ENCODE data around the gene PKNOX2.

The PKNOX2 gene

GRCh38 chr11:125239585-125240560 lies 75.3 kb downstream of the PKNOX2 start:
- DNase-seq: no peak

GRCh38 chr11:125241104-125241503 lies 76.6 kb downstream of the PKNOX2 start:
- no peak for DNase-seq

GRCh38 chr11:125242141-125242775 lies 77.7 kb downstream of the PKNOX2 start:
- no peak for DNase-seq

GRCh38 chr11:125244166-125244565 lies 79.6 kb downstream of the PKNOX2 start:
- DNase-seq: no peak

DNA sequence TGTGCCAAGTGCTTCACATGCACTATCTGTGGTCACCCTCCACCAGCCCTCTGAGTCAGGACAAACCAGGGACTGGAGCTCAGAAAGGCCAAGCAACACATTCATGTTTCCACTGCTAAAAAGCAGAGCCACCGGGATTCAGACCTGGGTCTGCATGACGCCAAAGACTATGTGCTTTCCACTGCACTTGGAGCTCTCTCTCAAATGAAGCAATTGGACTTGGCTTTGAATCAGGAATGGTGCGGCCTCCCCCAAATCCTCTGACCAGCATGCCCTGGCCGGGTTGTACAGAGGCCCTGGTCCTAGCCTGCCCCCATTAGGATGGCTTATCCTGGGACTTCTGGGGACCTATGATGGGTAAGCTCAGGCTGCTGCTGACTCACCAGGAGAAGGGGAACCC lies 80.7 kb downstream of the PKNOX2 start:
- no peak for DNase-seq

DNA sequence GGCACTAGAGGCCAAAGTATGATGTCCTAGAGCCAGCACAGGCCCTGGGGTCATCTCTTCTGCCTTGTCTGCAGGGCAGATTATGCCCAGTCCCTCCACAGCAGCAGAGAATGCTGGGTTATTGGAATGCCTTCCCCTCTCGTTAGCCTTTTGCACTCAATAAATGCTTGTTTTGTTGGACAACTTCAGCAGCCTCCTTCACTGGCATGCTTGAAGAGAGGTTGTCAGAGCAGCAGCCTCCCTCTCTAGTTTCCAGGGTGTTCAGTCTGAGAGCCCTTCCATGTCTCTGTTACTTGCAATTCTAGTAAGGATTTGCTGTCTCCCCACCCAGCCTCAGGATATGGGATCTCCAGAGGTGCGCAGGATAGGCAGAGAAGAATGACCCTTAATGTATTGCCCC lies 82.9 kb downstream of the PKNOX2 start:
- no peak for DNase-seq

- no peak for DNase-seq
Observed at GRCh38 chr11:125250318-125251213, 86.0 kb downstream of the PKNOX2 start.

DNA sequence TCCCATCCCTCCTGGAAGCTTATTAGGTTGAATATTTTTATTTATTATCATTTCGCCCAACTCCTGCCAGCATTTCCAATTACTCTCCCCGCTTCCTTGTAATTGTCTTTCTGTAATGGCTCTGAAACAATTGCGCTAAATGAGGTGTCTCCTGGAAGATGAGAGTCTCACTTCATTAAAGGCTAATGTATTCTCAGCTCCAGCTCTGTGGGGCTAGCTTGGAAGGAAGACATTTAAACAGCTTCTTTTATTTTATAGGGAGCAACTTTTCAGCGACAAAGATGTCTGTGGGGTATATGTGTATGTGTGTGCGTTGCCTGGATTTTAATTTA lies 86.6 kb downstream of the PKNOX2 start:
- no peak for DNase-seq

GRCh38 chr11:125251956-125252355 lies 87.4 kb downstream of the PKNOX2 start:
- DNase-seq: no peak

DNA sequence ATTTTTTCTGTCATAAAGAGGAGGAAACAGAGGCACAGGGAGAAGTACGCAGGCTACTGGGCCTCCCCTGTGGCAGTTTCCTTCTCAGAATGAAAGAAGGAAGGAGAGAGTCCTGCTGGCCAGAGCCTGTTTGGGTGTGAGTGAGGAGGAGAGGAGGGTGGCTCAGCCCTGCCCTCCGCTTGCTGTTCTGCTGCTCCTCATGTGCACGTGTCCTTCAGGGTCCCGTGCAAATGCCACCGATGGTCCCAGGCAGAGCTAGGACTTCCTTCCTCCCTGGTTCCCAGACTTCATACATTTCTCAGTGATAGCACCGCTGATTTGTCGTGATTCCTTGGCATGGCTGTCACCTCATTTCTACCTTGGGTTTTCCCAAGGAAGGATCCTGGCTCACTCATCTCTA lies 88.7 kb downstream of the PKNOX2 start:
- no peak for DNase-seq

- DNase-seq: no peak
Observed at GRCh38 chr11:125253795-125254525, 89.4 kb downstream of the PKNOX2 start.

GRCh38 chr11:125256541-125257189 lies 92.1 kb downstream of the PKNOX2 start:
- no peak for DNase-seq

GRCh38 chr11:125257190-125257579 lies 92.6 kb downstream of the PKNOX2 start:
- no peak for DNase-seq

DNA sequence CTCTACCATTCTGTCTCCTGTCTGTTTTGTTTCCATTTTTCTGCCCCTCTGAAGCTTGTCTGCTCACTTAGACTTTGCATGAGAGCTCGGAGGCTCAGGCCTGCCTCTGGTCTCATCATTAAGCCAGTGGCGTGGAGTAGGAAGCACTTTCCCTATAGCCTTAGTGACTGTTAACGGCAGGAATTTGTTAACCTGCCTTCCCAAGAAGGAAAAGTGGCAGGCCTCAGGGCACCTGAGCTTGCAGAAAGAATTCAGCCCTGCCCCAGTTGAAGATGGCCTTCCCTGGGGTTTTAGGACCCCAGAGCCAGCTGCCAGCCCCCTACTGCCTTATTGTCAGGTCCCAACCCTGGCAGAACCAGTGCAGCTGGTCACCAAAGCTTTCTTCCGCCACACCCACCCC lies 93.2 kb downstream of the PKNOX2 start:
- DNase-seq: no peak

- DNase-seq: no peak
Observed at GRCh38 chr11:125258291-125259032, 93.9 kb downstream of the PKNOX2 start.

GRCh38 chr11:125261588-125261987 lies 97.0 kb downstream of the PKNOX2 start:
- no peak for DNase-seq

- DNase-seq: no peak
Observed at GRCh38 chr11:125262194-125262829, 97.8 kb downstream of the PKNOX2 start.

DNA sequence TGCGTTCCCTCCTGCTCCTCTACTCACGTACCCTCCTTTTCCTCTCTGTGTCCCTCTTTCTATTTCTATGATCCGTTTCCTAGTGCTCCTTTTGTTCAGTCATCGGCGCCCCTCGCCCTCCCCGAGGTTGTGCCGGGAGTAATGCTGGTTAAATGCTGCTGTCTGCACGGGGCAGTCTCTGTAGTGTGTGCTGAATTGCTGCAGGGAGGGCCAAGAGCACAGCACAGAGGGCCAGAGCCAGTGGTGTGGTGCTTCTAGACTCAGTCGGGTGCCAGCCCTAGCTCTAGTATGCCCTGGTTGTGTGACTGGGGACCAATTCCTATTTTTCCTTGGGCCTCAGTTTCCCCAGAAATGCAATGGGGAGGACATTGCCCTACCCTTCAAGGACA lies 98.3 kb downstream of the PKNOX2 start:
- DNase-seq: no peak

- DNase-seq: no peak
Observed at GRCh38 chr11:125263268-125263790, 98.8 kb downstream of the PKNOX2 start.

All from CD4-positive, alpha-beta T cell treated with Interleukin-4 for 4 hours (primary cell).